Chondrocyte (in vitro differentiated cells): ENCODE measurements around the gene CSF1. TPM values are rescaled to one million over a fixed set of nuclear protein-coding genes. Genes with fewer than 3 reads are reported as not detected.

Source experiments
- DNase-seq: peaks from one replicate; pipeline ENCODE4 v3.0.0; 2021; ENCODE audit warnings: mixed read lengths, low spot score
- H3K27ac Mint-ChIP-seq: one replicate; pipeline ENCODE4 v1.8.0; 2021; ENCODE audit warnings: mild to moderate bottlenecking, moderate library complexity, mixed read lengths; ENCODE audit not compliant: unreplicated experiment
- H3K27me3 Mint-ChIP-seq: 2 replicates; pipeline ENCODE4 v1.8.0; 2021; ENCODE audit warnings: low read depth, mixed read lengths
- H3K36me3 Mint-ChIP-seq: 2 replicates; pipeline ENCODE4 v1.8.0; 2021; ENCODE audit warnings: low read depth, mixed read lengths
- H3K4me1 Mint-ChIP-seq: 2 replicates; pipeline ENCODE4 v1.8.0; 2021; ENCODE audit warnings: low read depth, mild to moderate bottlenecking, mixed read lengths
- H3K4me3 Mint-ChIP-seq: one replicate; pipeline ENCODE4 v1.8.0; 2021; ENCODE audit warnings: mild to moderate bottlenecking, moderate library complexity, mixed read lengths; ENCODE audit not compliant: unreplicated experiment
- H3K9me3 Mint-ChIP-seq: 2 replicates; pipeline ENCODE4 v1.8.0; 2021; ENCODE audit warnings: low read depth, mixed read lengths
- total RNA-seq: library from RNA; stranded (reverse); gene quantifications from 3 replicates; pipeline ENCODE4 v1.2.1, GENCODE V29; 2021
- TF ChIP-seq, protein P1 (sequence below): fragments of 200-600 bp; sonication (generic); IDR thresholded peaks from 2 replicates; pipeline ENCODE4 v1.5.0; 2021; ENCODE audit warnings: antibody characterized with exemption, mild to moderate bottlenecking, moderate library complexity

Gene CSF1
- total RNA-seq, 1 donor from 2014 or later = 19.8 TPM

GRCh38 chr1:109866071-109866470, 44.6 kb upstream of the CSF1 start:
- Mint-ChIP-seq H3K27me3 (no peaks in the 10 kb centered on the region), H3K27ac (no peak overlapping the region), H3K36me3 (no peaks in the 10 kb centered on the region), H3K9me3 (peaks cover 5% of the 10 kb centered on the region), H3K4me3 (no peak overlapping the region), H3K4me1 (peaks cover 17% of the 10 kb centered on the region)
- TF ChIP-seq, protein P1, sequence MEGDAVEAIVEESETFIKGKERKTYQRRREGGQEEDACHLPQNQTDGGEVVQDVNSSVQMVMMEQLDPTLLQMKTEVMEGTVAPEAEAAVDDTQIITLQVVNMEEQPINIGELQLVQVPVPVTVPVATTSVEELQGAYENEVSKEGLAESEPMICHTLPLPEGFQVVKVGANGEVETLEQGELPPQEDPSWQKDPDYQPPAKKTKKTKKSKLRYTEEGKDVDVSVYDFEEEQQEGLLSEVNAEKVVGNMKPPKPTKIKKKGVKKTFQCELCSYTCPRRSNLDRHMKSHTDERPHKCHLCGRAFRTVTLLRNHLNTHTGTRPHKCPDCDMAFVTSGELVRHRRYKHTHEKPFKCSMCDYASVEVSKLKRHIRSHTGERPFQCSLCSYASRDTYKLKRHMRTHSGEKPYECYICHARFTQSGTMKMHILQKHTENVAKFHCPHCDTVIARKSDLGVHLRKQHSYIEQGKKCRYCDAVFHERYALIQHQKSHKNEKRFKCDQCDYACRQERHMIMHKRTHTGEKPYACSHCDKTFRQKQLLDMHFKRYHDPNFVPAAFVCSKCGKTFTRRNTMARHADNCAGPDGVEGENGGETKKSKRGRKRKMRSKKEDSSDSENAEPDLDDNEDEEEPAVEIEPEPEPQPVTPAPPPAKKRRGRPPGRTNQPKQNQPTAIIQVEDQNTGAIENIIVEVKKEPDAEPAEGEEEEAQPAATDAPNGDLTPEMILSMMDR = no peak
- no peak for DNase-seq

DNA sequence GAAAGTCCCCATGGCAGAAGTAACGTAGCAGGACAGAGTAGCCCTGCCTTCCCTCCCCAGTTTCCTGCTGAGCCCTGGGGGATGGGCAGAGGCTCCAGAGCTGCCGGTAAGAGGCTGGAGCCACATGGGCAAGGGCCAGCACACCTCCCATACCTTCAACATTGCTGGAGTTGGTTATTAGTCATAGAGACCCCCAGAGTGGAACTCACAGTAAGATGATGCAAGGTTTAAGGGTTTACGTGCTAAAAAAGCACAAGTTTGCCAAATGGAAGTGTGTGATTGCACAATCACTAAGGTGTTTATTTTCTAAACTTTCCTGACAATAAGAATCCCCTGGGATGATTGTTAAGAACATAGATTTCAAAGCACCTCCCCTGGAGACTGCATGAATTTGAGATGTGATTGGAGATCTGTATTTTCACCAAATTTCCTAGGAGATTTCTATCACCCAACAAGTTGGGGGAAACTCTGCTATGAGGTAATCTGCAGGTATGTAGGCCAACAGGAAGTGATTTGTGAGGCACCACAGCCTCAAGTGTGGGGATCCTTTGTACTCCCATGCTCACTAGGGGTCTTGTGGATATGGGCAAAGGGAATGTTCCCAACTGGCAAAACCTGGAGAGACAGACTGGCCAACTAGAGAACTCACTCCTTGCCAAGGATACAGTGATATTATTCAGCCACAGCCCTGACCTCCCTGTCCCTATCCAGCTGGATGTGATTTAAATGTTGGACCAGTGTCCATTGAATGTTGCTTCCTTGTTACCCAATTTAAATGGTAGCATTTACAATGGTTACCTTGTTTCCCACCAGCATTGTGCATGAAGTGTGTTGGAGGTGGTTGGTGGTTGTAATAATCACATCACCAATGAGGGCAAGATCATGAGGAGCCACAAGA, 37.1 kb upstream of the CSF1 start:
- H3K9me3 Mint-ChIP-seq = no peaks in the 10 kb centered on the region
- no peaks in the 10 kb centered on the region for H3K36me3 Mint-ChIP-seq
- no peak for DNase-seq

GRCh38 chr1:109874445-109874844, 36.2 kb upstream of the CSF1 start:
- TF ChIP-seq, protein P1 = no peak
- H3K36me3 Mint-ChIP-seq = no peaks in the 10 kb centered on the region
- no peak for DNase-seq
- H3K9me3 Mint-ChIP-seq = no peaks in the 10 kb centered on the region
- H3K4me1 Mint-ChIP-seq = peaks cover 69% of the 10 kb centered on the region
- peak overlapping the region; percentile 79 for H3K27ac Mint-ChIP-seq
- H3K27me3 Mint-ChIP-seq = no peaks in the 10 kb centered on the region
- H3K4me3 Mint-ChIP-seq = no peak overlapping the region

More for the DNA sequence above, 37.1 kb upstream of the CSF1 start:
- H3K4me1 Mint-ChIP-seq = peaks cover 66% of the 10 kb centered on the region
- TF ChIP-seq, protein P1 = no peak
- no peak overlapping the region for H3K4me3 Mint-ChIP-seq
- no peak overlapping the region for H3K27ac Mint-ChIP-seq
- no peaks in the 10 kb centered on the region for H3K27me3 Mint-ChIP-seq

DNA sequence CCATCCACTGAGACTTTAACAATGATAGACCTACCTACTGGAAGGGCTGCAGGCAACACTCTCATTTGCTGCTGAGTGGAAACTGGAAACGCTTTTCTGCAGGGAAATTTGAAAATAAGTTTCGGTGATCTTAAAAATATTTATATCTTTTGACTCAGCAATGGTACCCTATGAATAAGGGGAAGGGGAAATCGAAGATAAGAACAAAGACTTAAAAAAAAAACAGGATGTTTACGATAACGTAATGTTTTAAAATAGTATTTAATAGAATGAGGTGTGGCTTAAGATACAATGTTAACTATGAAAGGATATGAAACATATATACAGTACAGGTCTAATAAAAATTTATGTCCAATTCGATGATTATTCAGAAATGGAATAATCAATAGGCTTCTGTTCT, 34.8 kb upstream of the CSF1 start:
- no peaks in the 10 kb centered on the region for H3K36me3 Mint-ChIP-seq
- TF ChIP-seq, protein P1 = no peak
- H3K4me1 Mint-ChIP-seq = peaks cover 72% of the 10 kb centered on the region
- no peaks in the 10 kb centered on the region for H3K9me3 Mint-ChIP-seq
- no peak for DNase-seq
- no peaks in the 10 kb centered on the region for H3K27me3 Mint-ChIP-seq
- H3K27ac Mint-ChIP-seq = no peak overlapping the region
- H3K4me3 Mint-ChIP-seq = no peak overlapping the region

DNA sequence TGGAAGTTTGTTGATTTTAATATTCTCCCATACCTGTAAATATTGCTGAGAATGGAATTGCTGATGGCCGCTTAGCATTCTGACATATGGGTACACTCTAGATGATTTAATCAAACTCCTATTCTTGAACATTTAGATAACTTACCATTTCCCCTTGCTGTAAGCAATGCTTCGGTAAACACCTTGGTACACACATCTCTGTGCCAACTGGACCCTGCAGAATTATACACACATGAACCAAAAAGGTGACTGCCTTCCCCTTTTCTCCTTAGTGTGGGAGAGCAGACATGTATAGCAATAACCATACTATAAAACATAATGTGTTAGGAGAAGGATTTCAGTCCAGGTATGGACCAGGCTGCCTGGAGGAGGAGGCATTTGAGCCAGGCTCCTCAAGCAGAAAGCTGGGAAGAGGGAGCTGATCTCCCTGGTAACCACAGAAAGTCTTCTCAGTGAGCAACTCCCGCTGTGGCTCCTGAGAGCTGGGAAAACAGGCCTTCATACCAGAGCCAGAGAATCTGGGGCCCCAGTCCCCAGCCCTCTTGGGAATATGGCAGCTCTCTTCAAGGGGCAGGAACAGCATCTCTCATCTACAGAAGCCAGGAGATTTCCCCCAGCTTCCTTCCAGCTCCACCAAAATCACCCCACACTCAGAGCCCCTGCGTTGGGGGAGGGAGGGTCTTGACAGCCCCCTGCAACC, 33.9 kb upstream of the CSF1 start:
- peaks cover 75% of the 10 kb centered on the region for H3K4me1 Mint-ChIP-seq
- H3K9me3 Mint-ChIP-seq = no peaks in the 10 kb centered on the region
- H3K27ac Mint-ChIP-seq = peak overlapping the region; percentile 96
- H3K27me3 Mint-ChIP-seq = no peaks in the 10 kb centered on the region
- peak overlapping the region; percentile 55 for H3K4me3 Mint-ChIP-seq
- TF ChIP-seq, protein P1 = no peak
- H3K36me3 Mint-ChIP-seq = no peaks in the 10 kb centered on the region
- DNase-seq = no peak
